Kidney (tissue), 14 donors: ENCODE data around the gene POC1B. TPM values are rescaled to one million over a fixed set of nuclear protein-coding genes. Genes with fewer than 3 reads are reported as not detected.

Experiments used
- DNase-seq, 5 donors: peaks; one replicate each; pipeline ENCODE4 v3.0.0-alpha.2; 2013 to 2020
- FAIRE-seq: peaks from 2 replicates; lab custom pipeline; 2012; peaks lifted over from hg19 to GRCh38; lab: Jason Lieb, UNC
- H3K27ac ChIP-seq, 2 donors: one replicate each; pipeline ENCODE4 v1.7.0; 2013; ENCODE audit warnings: low read depth in 2 of 2, low read length in 2 of 2, inconsistent platforms in 1 of 2
- H3K27me3 ChIP-seq: one replicate; pipeline ENCODE4 v1.7.1; 2013; ENCODE audit warnings: low read length, inconsistent platforms; ENCODE audit not compliant: control insufficient read depth, insufficient read depth
- H3K36me3 ChIP-seq, 3 donors: one replicate each; pipeline versions ENCODE4 v1.7.0 to v1.7.1; 2013; ENCODE audit warnings: low read length in 3 of 3, control low read depth in 1 of 3, inconsistent platforms in 1 of 3; ENCODE audit not compliant: insufficient read depth in 3 of 3, control insufficient read depth in 2 of 3
- H3K4me1 ChIP-seq, 3 donors: one replicate each; pipeline versions ENCODE4 v1.7.0 to v1.7.1; 2013; ENCODE audit warnings: low read length in 3 of 3, inconsistent platforms in 1 of 3, low read depth in 1 of 3; ENCODE audit not compliant: control insufficient read depth in 2 of 3, insufficient read depth in 2 of 3
- H3K4me3 ChIP-seq, 3 donors: one replicate each; pipeline versions ENCODE4 v1.7.0 to v1.8.1; 2013; ENCODE audit warnings: low read length in 3 of 3, control low read depth in 1 of 3, inconsistent platforms in 1 of 3
- H3K9ac ChIP-seq, 3 donors: one replicate each; pipeline versions ENCODE4 v1.7.0 to v1.7.1; 2013; ENCODE audit warnings: low read length in 3 of 3, control low read depth in 1 of 3, inconsistent platforms in 1 of 3
- H3K9me3 ChIP-seq, 3 donors: one replicate each; pipeline versions ENCODE4 v1.7.0 to v1.7.1; 2013; ENCODE audit warnings: low read length in 3 of 3, control low read depth in 1 of 3, inconsistent platforms in 1 of 3; ENCODE audit not compliant: control insufficient read depth in 2 of 3, insufficient read depth in 1 of 3
- intact Hi-C: fragments of 100-400 bp; cut with DNase I; formaldehyde crosslinking; loops from one replicate; pipeline ENCODE4 v1.11.1; 2022
- polyA plus RNA-seq: library from polyadenylated mRNA; stranded (reverse); fragments of 350-450 nt; fragmentation: Illumina TruSeq; extraction: RNeasy Lipid Tissue Mini Kit (QIAGEN cat#74804); gene quantifications from one replicate; pipeline ENCODE4 v1.2.3, GENCODE V29; 2014; ENCODE audit warnings: low read depth, low replicate concordance; ENCODE audit not compliant: insufficient read depth
- total RNA-seq: library from RNA; stranded (reverse); fragmentation: NEBNext Ultra II Directional; extraction: Animal tissue kit (Norgen Biotek cat#: 25700); gene quantifications from one replicate; pipeline ENCODE4 v1.2.1, GENCODE V29; 2021
- TF ChIP-seq, protein P1 (sequence below): IDR thresholded peaks from 3 replicates; pipeline ENCODE4 v1.5.1; 2012; ENCODE audit warnings: mild to moderate bottlenecking, moderate library complexity, borderline replicate concordance; ENCODE audit not compliant: insufficient read depth; ENCODE audit errors: extremely low read depth
- donor health status: control.
- donor health status: control.
- donor health status: control.
- donor health status: control.
- donor health status: control.
- donor health status: DM: yes; HTN: yes; CAD: no.
- donor health status: Normal renal cell carcinoma (clear cell type).

Gene POC1B
- total and polyA plus RNA-seq, 2 donors from 2014 or later: 11.7 to 16.7 TPM

DNA sequence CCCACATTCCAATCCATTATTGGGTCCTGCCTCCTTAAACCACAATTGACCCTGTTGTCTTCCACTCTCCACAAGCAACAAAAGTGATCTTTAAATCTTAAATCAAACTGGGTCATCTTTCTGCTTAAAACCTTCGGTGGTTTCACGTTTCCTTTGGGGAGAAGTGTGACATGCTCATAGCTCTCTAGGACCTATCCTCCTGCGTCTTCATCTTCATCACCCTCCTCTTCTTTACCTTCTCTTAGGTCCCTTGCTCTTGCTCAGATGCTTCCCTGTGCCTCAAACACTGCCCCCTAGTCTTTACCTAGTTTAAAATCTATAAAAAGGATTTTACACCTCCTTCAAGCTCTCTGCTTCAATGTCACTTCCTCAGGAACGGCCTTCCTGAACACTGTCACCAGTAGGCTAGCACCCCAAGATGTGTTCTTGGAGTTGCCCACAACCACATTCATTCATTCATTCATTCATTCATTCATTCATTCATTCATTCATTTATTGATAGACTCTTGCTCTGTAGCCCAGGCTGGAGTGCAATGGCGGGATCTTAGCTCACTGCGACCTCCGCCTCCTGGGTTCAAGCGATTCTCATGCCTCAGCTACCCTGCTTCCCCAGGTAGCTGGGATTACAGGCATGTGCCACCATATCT lies 48.1 kb downstream of the POC1B start:
- no peaks in the 10 kb centered on the region for H3K27me3 ChIP-seq
- H3K27ac ChIP-seq: no peak overlapping the region
- TF ChIP-seq, protein P1, sequence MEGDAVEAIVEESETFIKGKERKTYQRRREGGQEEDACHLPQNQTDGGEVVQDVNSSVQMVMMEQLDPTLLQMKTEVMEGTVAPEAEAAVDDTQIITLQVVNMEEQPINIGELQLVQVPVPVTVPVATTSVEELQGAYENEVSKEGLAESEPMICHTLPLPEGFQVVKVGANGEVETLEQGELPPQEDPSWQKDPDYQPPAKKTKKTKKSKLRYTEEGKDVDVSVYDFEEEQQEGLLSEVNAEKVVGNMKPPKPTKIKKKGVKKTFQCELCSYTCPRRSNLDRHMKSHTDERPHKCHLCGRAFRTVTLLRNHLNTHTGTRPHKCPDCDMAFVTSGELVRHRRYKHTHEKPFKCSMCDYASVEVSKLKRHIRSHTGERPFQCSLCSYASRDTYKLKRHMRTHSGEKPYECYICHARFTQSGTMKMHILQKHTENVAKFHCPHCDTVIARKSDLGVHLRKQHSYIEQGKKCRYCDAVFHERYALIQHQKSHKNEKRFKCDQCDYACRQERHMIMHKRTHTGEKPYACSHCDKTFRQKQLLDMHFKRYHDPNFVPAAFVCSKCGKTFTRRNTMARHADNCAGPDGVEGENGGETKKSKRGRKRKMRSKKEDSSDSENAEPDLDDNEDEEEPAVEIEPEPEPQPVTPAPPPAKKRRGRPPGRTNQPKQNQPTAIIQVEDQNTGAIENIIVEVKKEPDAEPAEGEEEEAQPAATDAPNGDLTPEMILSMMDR: no peak
- no peak overlapping the region for H3K9ac ChIP-seq
- intact Hi-C loops: loop anchor here (10.0 kb wide), 1 partner anchor 57 kb away; no protein-coding TSS in a partner anchor
- no peak overlapping the region for H3K4me3 ChIP-seq
- DNase-seq: no peak
- no peaks in the 10 kb centered on the region for H3K9me3 ChIP-seq
- no peak for FAIRE-seq
- peaks cover 0 to 2% (median 0%) of the 10 kb centered on the region in 3 donors for H3K4me1 ChIP-seq
- no peaks in the 10 kb centered on the region for H3K36me3 ChIP-seq

DNA sequence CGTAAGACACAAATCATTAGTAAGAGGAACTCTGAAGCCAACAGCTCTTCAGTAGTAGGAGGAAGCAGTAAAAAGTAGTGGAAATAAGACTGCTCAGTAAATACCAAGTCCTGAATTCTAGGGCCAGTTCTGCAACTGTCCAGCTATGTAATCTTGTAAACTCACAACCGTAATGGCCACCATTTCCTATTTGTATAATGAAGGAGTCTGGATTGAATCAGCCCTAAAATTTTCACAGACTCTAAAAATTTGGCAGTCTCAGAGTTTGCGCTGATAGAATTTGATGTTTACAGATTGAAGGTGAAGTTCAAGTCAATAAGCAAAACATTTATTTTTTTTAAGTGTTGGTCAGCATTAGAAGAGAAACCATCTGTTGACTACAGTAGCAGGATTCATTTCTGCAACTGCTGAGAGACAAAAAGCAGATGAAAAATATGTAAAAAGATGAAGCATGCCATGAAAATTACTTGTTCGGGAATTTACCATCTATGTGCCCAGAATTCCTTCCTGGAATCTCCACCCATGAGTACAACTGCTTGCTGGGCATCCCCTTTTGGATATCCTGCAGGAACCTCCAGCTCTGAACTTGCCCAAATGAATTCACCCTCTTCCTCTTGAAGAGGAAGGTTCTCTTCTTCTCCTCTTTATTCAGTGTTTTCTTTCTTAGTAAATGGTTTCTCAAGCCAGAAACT lies 48.8 kb downstream of the POC1B start:
- Histone ChIP-seq H3K27ac (no peak overlapping the region), H3K36me3 (no peaks in the 10 kb centered on the region), H3K9ac (no peak overlapping the region), H3K4me3 (no peak overlapping the region), H3K4me1 (peaks cover 0 to 2% (median 0%) of the 10 kb centered on the region in 3 donors), H3K9me3 (no peaks in the 10 kb centered on the region), H3K27me3 (no peaks in the 10 kb centered on the region)
- TF ChIP-seq, protein P1: no peak
- FAIRE-seq (no peak), DNase-seq (peak in 2 of 5 donors; percentile 23 to 60)
- intact Hi-C loops: loop anchor here (10.0 kb wide), 1 partner anchor 58 kb away; no protein-coding TSS in a partner anchor

DNA sequence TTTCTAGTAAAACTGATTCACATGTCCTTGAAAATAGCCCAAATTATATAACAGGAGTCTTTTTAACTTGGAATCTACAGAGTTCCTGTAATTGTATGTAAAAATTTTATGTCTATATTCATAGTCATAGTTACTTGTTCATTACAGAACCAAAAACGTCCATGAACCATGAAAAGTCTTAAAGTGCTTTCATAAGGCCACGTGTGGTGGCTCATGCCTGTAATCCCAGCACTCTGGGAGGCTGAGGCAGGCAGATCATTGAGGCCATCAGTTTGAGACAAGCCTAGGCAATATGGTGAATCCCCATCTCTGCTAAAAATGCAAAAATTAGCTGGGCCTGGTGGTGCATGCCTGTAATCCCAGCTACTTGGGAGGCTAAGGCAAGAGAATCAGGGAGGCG lies 49.6 kb downstream of the POC1B start:
- FAIRE-seq (no peak), DNase-seq (no peak)
- no peak overlapping the region for H3K4me3 ChIP-seq
- intact Hi-C loops: loop anchor here (10.0 kb wide), 1 partner anchor 59 kb away; no protein-coding TSS in a partner anchor
- H3K27ac ChIP-seq: no peak overlapping the region
- H3K9me3 ChIP-seq: no peaks in the 10 kb centered on the region
- H3K9ac ChIP-seq: no peak overlapping the region
- H3K4me1 ChIP-seq: peaks cover 0 to 2% (median 0%) of the 10 kb centered on the region in 3 donors
- TF ChIP-seq, protein P1: no peak
- H3K36me3 ChIP-seq: no peaks in the 10 kb centered on the region
- H3K27me3 ChIP-seq: no peaks in the 10 kb centered on the region
